Measurements from ENCODE around the gene SRPK3. TPM values are rescaled to one million over a fixed set of nuclear protein-coding genes. Genes with fewer than 3 reads are reported as not detected.

The SRPK3 gene
- polyA plus RNA-seq, 3 donors: 0.23 to 0.67 (median 0.30) TPM

Other genes with a start within 250 kb of the SRPK3 start
- 10 to 100 TPM; 19.3 to 26.9 (median 22.3) TPM for gene CCNQ, start 181.9 kb upstream of the SRPK3 start, polyA plus RNA-seq
- gene DUSP9, start 133.8 kb upstream of the SRPK3 start, polyA plus RNA-seq: 1 to 10 TPM in 1 of 3 donors, under 1 TPM in 1, not detected in 1; 0.07 to 1.0 TPM
- gene PNCK, start 107.2 kb upstream of the SRPK3 start, polyA plus RNA-seq: 1 to 10 TPM in 2 of 3 donors, under 1 TPM in 1; 0.64 to 1.5 (median 1.5) TPM
- 10 to 100 TPM; 14.7 to 61.0 (median 20.0) TPM for gene SLC6A8, start 93.1 kb upstream of the SRPK3 start, polyA plus RNA-seq
- 100 to 1,000 TPM; 151 to 640 (median 216) TPM for gene BCAP31, start 56.7 kb upstream of the SRPK3 start, polyA plus RNA-seq
- gene ABCD1, start 56.2 kb upstream of the SRPK3 start, polyA plus RNA-seq: 10 to 100 TPM in 1 of 3 donors, 1 to 10 TPM in 2; 7.5 to 29.9 (median 9.6) TPM
- gene PLXNB3, start 16.8 kb upstream of the SRPK3 start, polyA plus RNA-seq: 1 to 10 TPM; 3.4 to 9.1 (median 8.3) TPM
- 10 to 100 TPM; 34.9 to 81.0 (median 51.6) TPM for gene IDH3G, start 13.3 kb downstream of the SRPK3 start, polyA plus RNA-seq
- gene SSR4, start 13.6 kb downstream of the SRPK3 start, polyA plus RNA-seq: 100 to 1,000 TPM; 283 to 679 (median 378) TPM
- 1 to 10 TPM; 1.5 to 2.7 (median 2.1) TPM for gene PDZD4, start 49.5 kb downstream of the SRPK3 start, polyA plus RNA-seq
- 1 to 10 TPM; 1.3 to 1.8 (median 1.5) TPM for gene L1CAM, start 105.1 kb downstream of the SRPK3 start, polyA plus RNA-seq
- 1 to 10 TPM; 1.3 to 7.1 (median 5.9) TPM for gene AVPR2, start 123.6 kb downstream of the SRPK3 start, polyA plus RNA-seq
- 100 to 1,000 TPM in 1 of 3 donors, 10 to 100 TPM in 1, 1 to 10 TPM in 1; 9.9 to 106 (median 43.6) TPM for gene ARHGAP4, start 145.2 kb downstream of the SRPK3 start, polyA plus RNA-seq
- 100 to 1,000 TPM in 1 of 3 donors, 10 to 100 TPM in 2; 68.6 to 169 (median 98.6) TPM for gene NAA10, start 154.0 kb downstream of the SRPK3 start, polyA plus RNA-seq
- 10 to 100 TPM in 2 of 3 donors, 1 to 10 TPM in 1; 2.9 to 19.3 (median 18.4) TPM for gene RENBP, start 163.6 kb downstream of the SRPK3 start, polyA plus RNA-seq
- gene HCFC1, start 190.8 kb downstream of the SRPK3 start, polyA plus RNA-seq: 10 to 100 TPM in 2 of 3 donors, 1 to 10 TPM in 1; 9.5 to 20.2 (median 13.7) TPM
- 10 to 100 TPM in 1 of 3 donors, 1 to 10 TPM in 2; 3.3 to 14.3 (median 5.8) TPM for gene TMEM187, start 191.7 kb downstream of the SRPK3 start, polyA plus RNA-seq
- gene IRAK1, start 238.9 kb downstream of the SRPK3 start, polyA plus RNA-seq: 10 to 100 TPM; 53.8 to 92.1 (median 68.1) TPM

Data from adipose tissue (tissue), 3 donors.